Measurements from ENCODE around the gene RPS25. TPM values are rescaled to one million over a fixed set of nuclear protein-coding genes. Genes with fewer than 3 reads are reported as not detected.

RPS25 gene
- 240 and 366 TPM in 2 replicates for total RNA-seq (2013; cell fraction: nucleolus; rRNA removed)
- total RNA-seq (2014; rRNA removed) (886 and 1,063 TPM in 2 replicates), total RNA-seq (2014; rRNA removed; fragmentation: Illumina TruSeq; extraction: Trizol) (3,203 and 3,262 TPM in 2 replicates), total RNA-seq (2021) (1,627 and 1,676 TPM in 2 replicates), polyA plus RNA-seq (2011; rRNA removed) (1,188 and 1,624 TPM in 2 replicates), polyA plus RNA-seq (2014; fragmentation: Illumina TruSeq; extraction: Trizol) (3,746 and 5,671 TPM in 2 replicates), polyA plus RNA-seq (2014; fragmentation: Nextera tagmentation; extraction: Ambion mirVana) (1,000 to 10,000 TPM; 3,292 to 3,419 TPM), polyA plus RNA-seq (2014; rRNA removed) (1,401 and 2,108 TPM in 2 replicates), polyA plus RNA-seq (2016; fragmentation: Nextera tagmentation; extraction: Ambion mirVana) (1,000 to 10,000 TPM; 2,959 to 3,172 TPM), polyA minus RNA-seq (2011; rRNA and poly(A)+ RNA removed) (195 and 260 TPM in 2 replicates), Bru-seq, nascent RNA (percentile 100 among the genes with signal in this experiment), BruChase-seq, experiment 1, labeled RNA remaining after a 6-hour chase (percentile 100 among the genes with signal in this experiment), BruChase-seq, experiment 2, labeled RNA remaining after a 2-hour chase (percentile 100 among the genes with signal in this experiment)
- polyA plus RNA-seq (2011; ENCODE audit: low read depth): 10,130 TPM
- 1,068 and 1,259 TPM in 2 replicates for polyA plus RNA-seq (2011; cell fraction: cytosol; rRNA removed)
- polyA plus RNA-seq (2011; cell fraction: nucleus; rRNA removed): 573 and 676 TPM in 2 replicates
- polyA plus RNA-seq (2012): 2,542 and 2,883 TPM in 2 replicates
- polyA minus RNA-seq (2011; cell fraction: cytosol; rRNA and poly(A)+ RNA removed): 285 and 317 TPM in 2 replicates
- 42.4 and 48.0 TPM in 2 replicates for polyA minus RNA-seq (2011; cell fraction: nucleus; rRNA and poly(A)+ RNA removed)
- long read RNA-seq, experiment 1, transcript RPS25-204 (3 exons, 1,462 nt): minor isoform, 71 of 922 reads
- long read RNA-seq, experiment 1, transcript RPS25-202 (5 exons, 835 nt): major isoform, 792 of 922 reads
- long read RNA-seq, experiment 1, partial matches to known transcripts: 39 of 922 reads
- long read RNA-seq, experiment 1, other reads (novel, unspliced or antisense): 18 of 922 reads
- long read RNA-seq, experiment 2, transcript RPS25-204 (3 exons, 1,462 nt): minor isoform, 9 of 1,599 reads
- long read RNA-seq, experiment 2, transcript RPS25-203 (5 exons, 711 nt): minor isoform, 6 of 1,599 reads
- long read RNA-seq, experiment 2, transcript RPS25-202 (5 exons, 835 nt): major isoform, 1,502 of 1,599 reads
- long read RNA-seq, experiment 2, partial matches to known transcripts: 37 of 1,599 reads
- long read RNA-seq, experiment 2, other reads (novel, unspliced or antisense): 39 of 1,599 reads

DNA sequence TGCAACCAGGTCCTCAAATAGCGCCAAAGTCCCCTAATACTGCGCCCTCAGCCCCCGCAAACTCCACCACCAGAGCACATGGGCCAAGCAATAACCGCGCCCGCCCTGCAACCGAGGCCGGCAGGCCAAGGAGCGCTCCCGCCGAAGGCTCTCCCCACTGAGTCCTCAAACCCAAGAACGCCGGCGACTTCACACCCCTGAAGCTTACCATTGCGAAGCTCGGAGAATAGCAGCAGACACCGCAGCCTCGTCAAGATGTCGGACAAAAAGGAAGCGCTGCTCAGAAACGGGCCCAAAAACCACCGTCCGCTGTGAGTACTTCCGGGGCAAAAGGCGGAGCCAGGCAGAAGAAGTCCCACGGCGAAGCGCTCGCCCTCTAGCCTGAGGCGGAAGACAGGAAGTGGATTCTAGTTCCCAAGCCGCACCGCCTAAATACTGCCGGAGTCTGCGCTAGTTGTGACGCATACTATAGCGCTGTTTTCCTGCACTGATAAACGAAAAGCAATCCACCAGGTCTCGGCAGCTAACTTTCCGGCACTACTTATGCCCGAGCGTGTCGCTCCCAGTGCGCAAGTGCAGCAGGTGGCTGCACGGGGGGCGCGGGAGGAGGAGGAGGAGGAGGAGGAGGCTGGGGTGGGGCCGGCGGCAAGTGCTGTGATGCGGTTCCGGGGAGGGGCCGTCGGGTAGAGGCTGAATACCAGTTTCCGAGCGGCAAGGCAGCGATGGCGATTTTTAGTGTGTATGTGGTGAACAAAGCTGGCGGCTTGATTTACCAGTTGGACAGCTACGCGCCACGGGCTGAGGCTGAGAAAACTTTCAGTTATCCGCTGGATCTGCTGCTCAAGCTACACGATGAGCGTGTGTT, at the start of gene RPS25, which contains the start of gene TRAPPC4:
Gene RPS25, minus strand, starts transcription at position 270 of the 865 bp plus-strand sequence. Its CDS starts 59 bp downstream, at position 211.
Gene TRAPPC4, plus strand, starts transcription at position 693 of the 865 bp plus-strand sequence. Its CDS starts 30 bp downstream, at position 723.
- H3K36me3 ChIP-seq (ENCODE audit: control insufficient read depth in 2 of 2, insufficient read depth in 2 of 2, low read length in 1 of 2): peaks cover 11 to 23% of the 10 kb centered on the region in 2 experiments
- DNase-seq (ENCODE audit: low read depth, low spot score) (peak; percentile 92), FAIRE-seq (peak; percentile 92), ATAC-seq (peak; percentile 92)
- peak within 1 kb of the TSS; percentile 87 for H3K9ac ChIP-seq (ENCODE audit: control insufficient read depth, insufficient read depth, low read length)
- no peaks in the 10 kb centered on the region; the same call in 1 of the 2 replicates for H3K4me1 ChIP-seq (ENCODE audit: control insufficient read depth, insufficient read depth, low read length)
- in situ Hi-C loops (cut with MboI) (no loop called here), intact Hi-C loops (cut with micrococcal nuclease; ENCODE audit: unreplicated experiment) (loop anchor here (2.0 to 5.0 kb wide), 2 partner anchors 38 to 84 kb away; partner anchors contain the start of genes DPAGT1 and HYOU1)
- peak within 1 kb of the TSS; percentile 92 for H3K4me2 ChIP-seq (ENCODE audit: control insufficient read depth, insufficient read depth)
- H2AFZ ChIP-seq (ENCODE audit: control insufficient read depth, low read depth, low read length): peak within 1 kb of the TSS; percentile 96
- H3K4me3 ChIP-seq: peak within 1 kb of the TSS; percentile 96
- peaks cover 53% of the 10 kb centered on the region for H3K79me2 ChIP-seq (ENCODE audit: control insufficient read depth, insufficient read depth, low read length)
- peak within 1 kb of the TSS; percentile 82 for H3K27ac ChIP-seq (ENCODE audit: control insufficient read depth, insufficient read depth)
- BruUV-seq (replicated peaks): no TSS peak
- WGBS (ENCODE audit: insufficient coverage, insufficient replicate concordance, low lambda C conversion rate, missing lambda C conversion rate): 1% methylated on average over 63 of the region's 63 CpGs
- H4K20me1 ChIP-seq (ENCODE audit: control insufficient read depth, insufficient read depth): no peaks in the 10 kb centered on the region
- no peaks in the 10 kb centered on the region for H3K27me3 ChIP-seq (replicated peaks in 1 of 2; ENCODE audit: control insufficient read depth in 2 of 2, insufficient read depth in 2 of 2, low read length in 1 of 2)
- POLR2A ChIA-PET: interaction anchor here (0.6 to 2.6 kb wide), 15 partner anchors 10 to 232 kb away, joined by 3 to 13 read pairs (median 5); partner anchors contain the start of genes C2CD2L, CENATAC, HMBS and SLC37A4
- no peaks in the 10 kb centered on the region; the same call in 2 of the 3 replicates for H3K9me3 ChIP-seq (replicated peaks; ENCODE audit: control insufficient read depth, insufficient read depth, low read length)
- CTCF ChIA-PET: interaction anchor here (0.9 to 3.2 kb wide), 7 partner anchors 12 to 320 kb away, joined by 3 to 16 read pairs (median 4); partner anchors contain the start of genes HYOU1 and VPS11
- RAD21 ChIA-PET (ENCODE audit: unreplicated experiment): interaction anchor here (0.7 to 1.6 kb wide), 3 partner anchors 21 to 995 kb away, joined by 3 to 5 read pairs (median 3); partner anchors contain the start of gene CENATAC
- SMC1A ChIA-PET (ENCODE audit: uncharacterized antibody, unreplicated experiment): interaction anchor here (0.6 to 6.4 kb wide), 9 partner anchors 11 to 88 kb away, joined by 3 to 40 read pairs (median 4); partner anchors contain the start of genes CENATAC, HMBS, SLC37A4 and VPS11
- TF ChIP-seq IRF4 (IDR thresholded peaks at IDR 0.05; ENCODE audit: low read depth, low read length): no peak
- no peak for TF ChIP-seq ZNF622 (IDR thresholded peaks at IDR 0.05)
- no peak for TF ChIP-seq NFIC (IDR thresholded peaks at IDR 0.05; ENCODE audit: low read depth, low read length)
- TF ChIP-seq SMAD1 (IDR thresholded peaks at IDR 0.05; ENCODE audit: low read depth, partially characterized antibody): peak; percentile 83
- no peak for TF ChIP-seq ZNF274 (IDR thresholded peaks at IDR 0.05; ENCODE audit: insufficient read depth, insufficient read length)
- TF ChIP-seq, protein P1, sequence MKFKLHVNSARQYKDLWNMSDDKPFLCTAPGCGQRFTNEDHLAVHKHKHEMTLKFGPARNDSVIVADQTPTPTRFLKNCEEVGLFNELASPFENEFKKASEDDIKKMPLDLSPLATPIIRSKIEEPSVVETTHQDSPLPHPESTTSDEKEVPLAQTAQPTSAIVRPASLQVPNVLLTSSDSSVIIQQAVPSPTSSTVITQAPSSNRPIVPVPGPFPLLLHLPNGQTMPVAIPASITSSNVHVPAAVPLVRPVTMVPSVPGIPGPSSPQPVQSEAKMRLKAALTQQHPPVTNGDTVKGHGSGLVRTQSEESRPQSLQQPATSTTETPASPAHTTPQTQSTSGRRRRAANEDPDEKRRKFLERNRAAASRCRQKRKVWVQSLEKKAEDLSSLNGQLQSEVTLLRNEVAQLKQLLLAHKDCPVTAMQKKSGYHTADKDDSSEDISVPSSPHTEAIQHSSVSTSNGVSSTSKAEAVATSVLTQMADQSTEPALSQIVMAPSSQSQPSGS (IDR thresholded peaks at IDR 0.05; ENCODE audit: low read length): no peak
- no peak for TF ChIP-seq FOXM1 (IDR thresholded peaks at IDR 0.05; ENCODE audit: low read depth, low read length)
- TF ChIP-seq LARP7 (IDR thresholded peaks at IDR 0.05): no peak; the same call in 1 of the 2 replicates
- TF ChIP-seq FOXK2 (IDR thresholded peaks at IDR 0.05): no peak; the same call in 1 of the 2 replicates
- no peak for TF ChIP-seq NFXL1 (IDR thresholded peaks at IDR 0.05; ENCODE audit: borderline replicate concordance)
